ENCODE results near the gene FLAD1.

FLAD1 gene

GRCh38 chr1:155009221-155009711 is 26.1 kb downstream of the FLAD1 start:
- Mint-ChIP-seq H3K4me1 (ENCODE audit: low read depth) (peaks cover 68% of the 10 kb centered on the region), H3K27ac (peak overlapping the region; percentile 50), H3K36me3 (no peaks in the 10 kb centered on the region), H3K9me3 (ENCODE audit: low read depth) (no peaks in the 10 kb centered on the region), H3K4me3 (no peak overlapping the region), H3K27me3 (no peaks in the 10 kb centered on the region)

GRCh38 chr1:155009742-155010141 is 26.6 kb downstream of the FLAD1 start:
- Mint-ChIP-seq H3K27me3 (no peaks in the 10 kb centered on the region), H3K4me1 (ENCODE audit: low read depth) (peaks cover 68% of the 10 kb centered on the region), H3K9me3 (ENCODE audit: low read depth) (no peaks in the 10 kb centered on the region), H3K36me3 (no peaks in the 10 kb centered on the region), H3K4me3 (peak overlapping the region; percentile 76), H3K27ac (peak overlapping the region; percentile 50)

GRCh38 chr1:155010211-155010918 is 27.2 kb downstream of the FLAD1 start:
- peaks cover 65% of the 10 kb centered on the region for H3K4me1 Mint-ChIP-seq (ENCODE audit: low read depth)
- H3K36me3 Mint-ChIP-seq = no peaks in the 10 kb centered on the region
- H3K27me3 Mint-ChIP-seq = no peaks in the 10 kb centered on the region
- H3K4me3 Mint-ChIP-seq = peak overlapping the region; percentile 76
- no peaks in the 10 kb centered on the region for H3K9me3 Mint-ChIP-seq (ENCODE audit: low read depth)
- peak overlapping the region; percentile 50 for H3K27ac Mint-ChIP-seq

GRCh38 chr1:155011004-155011416 is 27.9 kb downstream of the FLAD1 start:
- H3K27ac Mint-ChIP-seq = no peak overlapping the region
- no peaks in the 10 kb centered on the region for H3K27me3 Mint-ChIP-seq
- peaks cover 65% of the 10 kb centered on the region for H3K4me1 Mint-ChIP-seq (ENCODE audit: low read depth)
- H3K9me3 Mint-ChIP-seq (ENCODE audit: low read depth) = no peaks in the 10 kb centered on the region
- H3K36me3 Mint-ChIP-seq = no peaks in the 10 kb centered on the region
- no peak overlapping the region for H3K4me3 Mint-ChIP-seq

- Mint-ChIP-seq H3K27ac (no peak overlapping the region), H3K27me3 (no peaks in the 10 kb centered on the region)
Observed at GRCh38 chr1:155011437-155012025, 28.4 kb downstream of the FLAD1 start.

GRCh38 chr1:155012026-155012546 is 28.9 kb downstream of the FLAD1 start:
- Mint-ChIP-seq H3K36me3 (no peaks in the 10 kb centered on the region), H3K27ac (no peak overlapping the region), H3K9me3 (ENCODE audit: low read depth) (no peaks in the 10 kb centered on the region), H3K27me3 (no peaks in the 10 kb centered on the region), H3K4me1 (ENCODE audit: low read depth) (peaks cover 64% of the 10 kb centered on the region), H3K4me3 (no peak overlapping the region)

More at GRCh38 chr1:155011437-155012025, 28.4 kb downstream of the FLAD1 start:
- peaks cover 65% of the 10 kb centered on the region for H3K4me1 Mint-ChIP-seq (ENCODE audit: low read depth)
- no peaks in the 10 kb centered on the region for H3K9me3 Mint-ChIP-seq (ENCODE audit: low read depth)
- no peaks in the 10 kb centered on the region for H3K36me3 Mint-ChIP-seq
- no peak overlapping the region for H3K4me3 Mint-ChIP-seq

GRCh38 chr1:155012776-155013602 is 29.8 kb downstream of the FLAD1 start:
- peaks cover 69% of the 10 kb centered on the region for H3K4me1 Mint-ChIP-seq (ENCODE audit: low read depth)
- H3K36me3 Mint-ChIP-seq = no peaks in the 10 kb centered on the region
- H3K4me3 Mint-ChIP-seq = peak overlapping the region; percentile 49
- peak overlapping the region; percentile 35 for H3K27ac Mint-ChIP-seq
- no peaks in the 10 kb centered on the region for H3K27me3 Mint-ChIP-seq
- no peaks in the 10 kb centered on the region for H3K9me3 Mint-ChIP-seq (ENCODE audit: low read depth)

GRCh38 chr1:155013632-155014031 is 30.5 kb downstream of the FLAD1 start:
- H3K27me3 Mint-ChIP-seq = no peaks in the 10 kb centered on the region
- no peaks in the 10 kb centered on the region for H3K9me3 Mint-ChIP-seq (ENCODE audit: low read depth)
- H3K36me3 Mint-ChIP-seq = no peaks in the 10 kb centered on the region
- peaks cover 69% of the 10 kb centered on the region for H3K4me1 Mint-ChIP-seq (ENCODE audit: low read depth)
- peak overlapping the region; percentile 49 for H3K4me3 Mint-ChIP-seq
- H3K27ac Mint-ChIP-seq = no peak overlapping the region

- no peak overlapping the region for H3K4me3 Mint-ChIP-seq
- no peaks in the 10 kb centered on the region for H3K27me3 Mint-ChIP-seq
Observed at GRCh38 chr1:155014709-155015508, 31.8 kb downstream of the FLAD1 start.

GRCh38 chr1:155015527-155016230 is 32.5 kb downstream of the FLAD1 start:
- H3K27me3 Mint-ChIP-seq = no peaks in the 10 kb centered on the region
- peaks cover 55% of the 10 kb centered on the region for H3K4me1 Mint-ChIP-seq (ENCODE audit: low read depth)
- H3K4me3 Mint-ChIP-seq = peak overlapping the region; percentile 36
- no peaks in the 10 kb centered on the region for H3K9me3 Mint-ChIP-seq (ENCODE audit: low read depth)
- H3K36me3 Mint-ChIP-seq = no peaks in the 10 kb centered on the region
- H3K27ac Mint-ChIP-seq = no peak overlapping the region

More at GRCh38 chr1:155014709-155015508, 31.8 kb downstream of the FLAD1 start:
- Mint-ChIP-seq H3K27ac (no peak overlapping the region), H3K9me3 (ENCODE audit: low read depth) (no peaks in the 10 kb centered on the region), H3K4me1 (ENCODE audit: low read depth) (peaks cover 62% of the 10 kb centered on the region), H3K36me3 (no peaks in the 10 kb centered on the region)

- Mint-ChIP-seq H3K4me1 (ENCODE audit: low read depth) (peaks cover 49% of the 10 kb centered on the region), H3K27me3 (no peaks in the 10 kb centered on the region), H3K27ac (no peak overlapping the region), H3K4me3 (peak overlapping the region; percentile 40), H3K36me3 (no peaks in the 10 kb centered on the region), H3K9me3 (ENCODE audit: low read depth) (no peaks in the 10 kb centered on the region)
Observed at GRCh38 chr1:155016231-155016831, 33.2 kb downstream of the FLAD1 start.

GRCh38 chr1:155017041-155017945 is 34.1 kb downstream of the FLAD1 start:
- no peak overlapping the region for H3K27ac Mint-ChIP-seq
- H3K36me3 Mint-ChIP-seq = no peaks in the 10 kb centered on the region
- H3K4me3 Mint-ChIP-seq = peak overlapping the region; percentile 61
- H3K9me3 Mint-ChIP-seq (ENCODE audit: low read depth) = no peaks in the 10 kb centered on the region
- H3K4me1 Mint-ChIP-seq (ENCODE audit: low read depth) = peaks cover 46% of the 10 kb centered on the region
- H3K27me3 Mint-ChIP-seq = peaks cover 1% of the 10 kb centered on the region

GRCh38 chr1:155017946-155018316 is 34.8 kb downstream of the FLAD1 start:
- Mint-ChIP-seq H3K27me3 (peaks cover 1% of the 10 kb centered on the region), H3K4me1 (ENCODE audit: low read depth) (peaks cover 39% of the 10 kb centered on the region), H3K36me3 (no peaks in the 10 kb centered on the region), H3K27ac (no peak overlapping the region), H3K4me3 (peak overlapping the region; percentile 61), H3K9me3 (ENCODE audit: low read depth) (no peaks in the 10 kb centered on the region)

All from activated naive CD8-positive, alpha-beta T cell (primary cell).